Limb (tissue), 2 donors: ENCODE data around the gene ABHD6.
A peak's percentile ranks its signal among the peaks of the same experiment; 100 is the strongest.
"Not testable (repeated sequence)": the region's sequence is repeated elsewhere in the genome, so short reads cannot be mapped to it uniquely, and the experiment has no call there.

ENCODE experiments used
- DNase-seq, 2 donors: peaks; one replicate each; pipeline ENCODE4 v3.0.0-alpha.2; 2016; ENCODE audit errors: extremely low spot score in 2 of 2

Gene ABHD6

GRCh38 chr3:58321791-58322190 lies 84.2 kb downstream of the ABHD6 start:
- no peak for DNase-seq

GRCh38 chr3:58322793-58323192 lies 85.2 kb downstream of the ABHD6 start:
- no peak for DNase-seq

GRCh38 chr3:58323529-58324390 lies 86.2 kb downstream of the ABHD6 start:
- no peak for DNase-seq

- DNase-seq, result no peak
These were observed 87.1 kb downstream of the ABHD6 start for GRCh38 chr3:58324391-58325390.

GRCh38 chr3:58325525-58325992 lies 88.0 kb downstream of the ABHD6 start:
- DNase-seq, result no peak

GRCh38 chr3:58326267-58326900 lies 88.8 kb downstream of the ABHD6 start:
- DNase-seq, result no peak

GRCh38 chr3:58329150-58329921 lies 91.7 kb downstream of the ABHD6 start:
- DNase-seq, result no peak

- DNase-seq, result no peak
These were observed 92.4 kb downstream of the ABHD6 start for GRCh38 chr3:58329922-58330413.

GRCh38 chr3:58331593-58332152 lies 94.1 kb downstream of the ABHD6 start:
- no peak for DNase-seq

- DNase-seq, result peak; percentile 78 to 90
These were observed 95.1 kb downstream of the ABHD6 start, which contains the start of gene PXK for GRCh38 chr3:58332575-58333188. PXK (plus strand) TSS chr3:58332892; CDS start chr3:58332989, 97 bp downstream.

GRCh38 chr3:58333206-58334012 lies 95.8 kb downstream of the ABHD6 start:
- peak; percentile 32 to 64 for DNase-seq

- DNase-seq, result no peak
These were observed 96.4 kb downstream of the ABHD6 start for GRCh38 chr3:58334013-58334321.

- no peak for DNase-seq
These were observed 96.9 kb downstream of the ABHD6 start for GRCh38 chr3:58334506-58334884.

GRCh38 chr3:58335652-58335947 lies 98.0 kb downstream of the ABHD6 start:
- DNase-seq, result no peak

GRCh38 chr3:58336135-58336882 lies 98.7 kb downstream of the ABHD6 start:
- no peak for DNase-seq

GRCh38 chr3:58337190-58337589 lies 99.6 kb downstream of the ABHD6 start:
- DNase-seq, result no peak

GRCh38 chr3:58339146-58339545 lies 101.6 kb downstream of the ABHD6 start:
- DNase-seq, result not testable (repeated sequence)

- DNase-seq, result no peak
These were observed 103.1 kb downstream of the ABHD6 start for GRCh38 chr3:58340594-58341244.
